Measurements from ENCODE around the gene SPOCK2. TPM values are rescaled to one million over a fixed set of nuclear protein-coding genes. Genes with fewer than 3 reads are reported as not detected.

The SPOCK2 gene
- total RNA-seq, 3 donors from 2014 or later = 3.9 to 4.5 (median 4.1) TPM

- intact Hi-C loops (cut with DNase I; ENCODE audit: low total_unique reads) = no loop called here
- H3K27ac ChIP-seq = peak overlapping the region; percentile 74 to 76
- TF ChIP-seq POLR2A (IDR thresholded peaks at IDR 0.05) (no peak), POLR2AphosphoS5 (IDR thresholded peaks at IDR 0.05) (no peak), CTCF (IDR thresholded peaks at IDR 0.05) (no peak)
These were observed 49.8 kb downstream of the SPOCK2 start for GRCh38 chr10:72038458-72039001.

GRCh38 chr10:72037811-72038210, 50.5 kb downstream of the SPOCK2 start:
- Histone ChIP-seq H3K27ac (peak overlapping the region; percentile 74 to 76), H3K4me3 (no peak overlapping the region), H3K9me3 (no peaks in the 10 kb centered on the region), H3K27me3 (no peaks in the 10 kb centered on the region), H3K4me1 (peaks cover 0 to 5% of the 10 kb centered on the region in 2 donors), H3K36me3 (no peaks in the 10 kb centered on the region)
- intact Hi-C loops (cut with DNase I; ENCODE audit: low total_unique reads) = no loop called here
- TF ChIP-seq POLR2A (IDR thresholded peaks at IDR 0.05) (no peak), POLR2AphosphoS5 (IDR thresholded peaks at IDR 0.05) (peak in 1 of 3 donors; percentile 55), CTCF (IDR thresholded peaks at IDR 0.05) (no peak)
- DNase-seq (ENCODE audit: low spot score in 2 of 2) = no peak

More at GRCh38 chr10:72038458-72039001, 49.8 kb downstream of the SPOCK2 start:
- H3K27me3 ChIP-seq = no peaks in the 10 kb centered on the region
- DNase-seq (ENCODE audit: low spot score in 2 of 2) = no peak
- no peak overlapping the region for H3K4me3 ChIP-seq
- no peaks in the 10 kb centered on the region for H3K36me3 ChIP-seq
- H3K9me3 ChIP-seq = no peaks in the 10 kb centered on the region
- H3K4me1 ChIP-seq = peaks cover 0 to 5% of the 10 kb centered on the region in 2 donors

GRCh38 chr10:72037266-72037665, 51.1 kb downstream of the SPOCK2 start:
- DNase-seq (ENCODE audit: low spot score in 2 of 2) = no peak
- no peaks in the 10 kb centered on the region for H3K9me3 ChIP-seq
- intact Hi-C loops (cut with DNase I; ENCODE audit: low total_unique reads) = no loop called here
- TF ChIP-seq POLR2AphosphoS5 (IDR thresholded peaks at IDR 0.05) (no peak), POLR2A (IDR thresholded peaks at IDR 0.05) (no peak), CTCF (IDR thresholded peaks at IDR 0.05) (no peak)
- H3K4me1 ChIP-seq = peaks cover 0 to 5% of the 10 kb centered on the region in 2 donors
- no peaks in the 10 kb centered on the region for H3K27me3 ChIP-seq
- H3K4me3 ChIP-seq = no peak overlapping the region
- peak overlapping the region; percentile 74 to 76 for H3K27ac ChIP-seq
- H3K36me3 ChIP-seq = no peaks in the 10 kb centered on the region

- Histone ChIP-seq H3K4me1 (peaks cover 0 to 5% of the 10 kb centered on the region in 2 donors), H3K9me3 (no peaks in the 10 kb centered on the region), H3K36me3 (no peaks in the 10 kb centered on the region), H3K27me3 (no peaks in the 10 kb centered on the region), H3K27ac (no peak overlapping the region), H3K4me3 (no peak overlapping the region)
- no peak for DNase-seq (ENCODE audit: low spot score in 2 of 2)
- TF ChIP-seq CTCF (IDR thresholded peaks at IDR 0.05) (no peak), POLR2A (IDR thresholded peaks at IDR 0.05) (no peak), POLR2AphosphoS5 (IDR thresholded peaks at IDR 0.05) (no peak)
- intact Hi-C loops (cut with DNase I; ENCODE audit: low total_unique reads) = no loop called here
These were observed 53.0 kb downstream of the SPOCK2 start for GRCh38 chr10:72035252-72035887.

GRCh38 chr10:72034761-72035160, 53.6 kb downstream of the SPOCK2 start:
- Histone ChIP-seq H3K36me3 (no peaks in the 10 kb centered on the region), H3K4me1 (peaks cover 0 to 5% of the 10 kb centered on the region in 2 donors), H3K27ac (no peak overlapping the region), H3K27me3 (no peaks in the 10 kb centered on the region), H3K4me3 (no peak overlapping the region), H3K9me3 (no peaks in the 10 kb centered on the region)
- intact Hi-C loops (cut with DNase I; ENCODE audit: low total_unique reads) = no loop called here
- DNase-seq (ENCODE audit: low spot score in 2 of 2) = no peak
- TF ChIP-seq CTCF (IDR thresholded peaks at IDR 0.05) = no peak
- no peak for TF ChIP-seq POLR2AphosphoS5 (IDR thresholded peaks at IDR 0.05)
- no peak for TF ChIP-seq POLR2A (IDR thresholded peaks at IDR 0.05)
